K562 (cell line): ENCODE results near the gene C16orf89. TPM values are rescaled to one million over a fixed set of nuclear protein-coding genes. Genes with fewer than 3 reads are reported as not detected.

ENCODE experiments used
- ELK3 ChIP-seq: fragments of 450-650 bp; formaldehyde crosslinking; IDR thresholded peaks from 2 replicates; pipeline ENCODE4 v1.4.0; 2020; ENCODE audit warnings: mild to moderate bottlenecking
- ETV1 ChIP-seq: fragments of 450-650 bp; conservative IDR thresholded peaks from 2 replicates; pipeline ENCODE4 v1.6.1; 2016; ENCODE audit warnings: missing genetic modification characterization, control low read depth, low read depth, missing compliant biosample characterization
- ETV6 ChIP-seq, 3 experiments: fragments of 150-350 bp in 1 of 3; sonication (generic) in 1 of 3; formaldehyde crosslinking in 1 of 3; IDR thresholded peaks; 2 replicates each; pipeline versions ENCODE4 v1.6.1 to v1.8.0; 2014 to 2022; ENCODE audit warnings: borderline replicate concordance in 2 of 3, low read depth in 2 of 3, antibody characterized with exemption in 1 of 3, low read length in 1 of 3, mild to moderate bottlenecking in 1 of 3, missing genetic modification reagents in 1 of 3
- FOS ChIP-seq: IDR thresholded peaks from 3 replicates; pipeline ENCODE4 v1.6.1; 2011; ENCODE audit not compliant: insufficient read length; ENCODE audit errors: extremely low read depth
- KDM1A ChIP-seq, 2 experiments: fragments of 450-650 bp; IDR thresholded peaks; 2 replicates each; pipeline ENCODE4 v1.6.1; 2016; ENCODE audit warnings: mild to moderate bottlenecking in 2 of 2
- NFYB ChIP-seq: IDR thresholded peaks from 2 replicates; pipeline ENCODE4 v1.6.1; 2011; ENCODE audit warnings: mild to moderate bottlenecking, moderate library complexity; ENCODE audit not compliant: insufficient read length; ENCODE audit errors: extremely low read depth
- TEAD2 ChIP-seq: fragments of 450-650 bp; IDR thresholded peaks from 2 replicates; pipeline ENCODE4 v1.6.1; 2016; ENCODE audit warnings: missing genetic modification characterization, control low read depth, missing compliant biosample characterization
- TOE1 ChIP-seq, 2 experiments: fragments of 450-650 bp in 1 of 2; sonication (generic) in 1 of 2; formaldehyde crosslinking in 1 of 2; IDR thresholded peaks; 2 replicates each; pipeline versions ENCODE4 v1.7.1 to v1.8.0; 2016 to 2022; ENCODE audit warnings: borderline replicate concordance in 2 of 2, mild to moderate bottlenecking in 2 of 2, antibody characterized with exemption in 1 of 2, inconsistent platforms in 1 of 2, low read depth in 1 of 2, missing genetic modification reagents in 1 of 2, moderate library complexity in 1 of 2
- USF1 ChIP-seq: sonication (generic); formaldehyde crosslinking; IDR thresholded peaks from 2 replicates; pipeline ENCODE4 v1.9.0; 2022; ENCODE audit warnings: mild to moderate bottlenecking, missing genetic modification reagents
- USF2 ChIP-seq: sonication (generic); formaldehyde crosslinking; IDR thresholded peaks from 2 replicates; pipeline ENCODE4 v1.5.0; 2020; ENCODE audit warnings: missing genetic modification reagents
- VEZF1 ChIP-seq: fragments of 200-800 bp; sonication (Bioruptor generic); IDR thresholded peaks from 2 replicates; pipeline ENCODE4 v1.6.1; 2017; ENCODE audit warnings: missing genetic modification characterization, missing compliant biosample characterization
- YBX1 ChIP-seq: fragments of 450-650 bp; IDR thresholded peaks from 2 replicates; pipeline ENCODE4 v1.7.1; 2016; ENCODE audit warnings: mild to moderate bottlenecking
- ZNF134 ChIP-seq: fragments of 250-450 bp; sonication (Bioruptor Pico); conservative IDR thresholded peaks from 2 replicates; pipeline ENCODE4 v1.4.0; 2020
- ZNF407 ChIP-seq: fragments of 450-650 bp; IDR thresholded peaks from 2 replicates; pipeline ENCODE4 v1.6.1; 2016; ENCODE audit warnings: low read depth
- polyA plus RNA-seq, 8 experiments: library from polyadenylated mRNA; depleted of rRNA in 4 of 8; stranded (reverse) in 5 of 8; unstranded in 3 of 8; fragments of >200 nt; fragmentation: Nextera tagmentation in 2 of 8; fragmentation: Illumina TruSeq in 1 of 8; extraction: Ambion mirVana in 2 of 8; extraction: Trizol in 1 of 8; gene quantifications; 2 replicates each; pipeline versions ENCODE4 v1.2.1 to v1.2.3, GENCODE V29; 2011 to 2014; ENCODE audit warnings: inconsistent platforms in 1 of 8, missing spikeins in 1 of 8
- total RNA-seq, 7 experiments: library from RNA; depleted of rRNA in 6 of 7; stranded (reverse); fragments of >200 nt in 6 of 7; fragmentation: Illumina TruSeq in 2 of 7; extraction: Trizol in 2 of 7; gene quantifications; 2 replicates each; pipeline versions ENCODE4 v1.2.1 to v1.2.3, GENCODE V29; 2011 to 2021; ENCODE audit warnings: low replicate concordance in 1 of 7

The C16orf89 gene
- total and polyA plus RNA-seq, 9 of the 15 experiments (the other 6 are each of a cell fraction or from before 2014, with no cell fraction given) = not detected

GRCh38 chr16:5015351-5015750, 50.4 kb downstream of the C16orf89 start (continued):
- no peak for TF ChIP-seq ZNF407
- 0 out of 4 replicates have a peak, but pooled peaks have one; percentile 19 to 26 for TF ChIP-seq KDM1A (IDR thresholded peaks at IDR 0.05)
- TF ChIP-seq USF1 (CRISPR knock-in tag) = peak; percentile 71
- TF ChIP-seq NFYB = peak; percentile 34
- no peak for TF ChIP-seq TOE1 (IDR thresholded peaks at IDR 0.05; ENCODE audit: borderline replicate concordance)
- no peak for TF ChIP-seq TOE1 (CRISPR knock-in tag; IDR thresholded peaks at IDR 0.05; ENCODE audit: borderline replicate concordance, low read depth)
- peak; percentile 26 for TF ChIP-seq FOS
- TF ChIP-seq ELK3 = no peak
- peak; percentile 77 for TF ChIP-seq USF2 (CRISPR knock-in tag)
- TF ChIP-seq VEZF1 (CRISPR knock-in tag) = no peak
- no peak for TF ChIP-seq ETV1 (tag)
- TF ChIP-seq YBX1 = no peak
- no peak for TF ChIP-seq ETV6 (IDR thresholded peaks at IDR 0.05; ENCODE audit: borderline replicate concordance in 1 of 2, low read depth in 2 of 2, low read length in 1 of 2)
- no peak for TF ChIP-seq ETV6 (CRISPR knock-in tag; IDR thresholded peaks at IDR 0.05; ENCODE audit: borderline replicate concordance)
- TF ChIP-seq TEAD2 (tag) = no peak
- no peak for TF ChIP-seq ZNF134
